Activated T-cell treated with anti-CD3 and anti-CD28 coated beads for 24 hours (primary cell): ENCODE measurements around the gene MAB21L2.

Experiments used
- DNase-seq: peaks from one replicate; pipeline ENCODE4 v3.0.0-alpha.2; 2020; ENCODE audit warnings: low read depth

Gene MAB21L2

DNA sequence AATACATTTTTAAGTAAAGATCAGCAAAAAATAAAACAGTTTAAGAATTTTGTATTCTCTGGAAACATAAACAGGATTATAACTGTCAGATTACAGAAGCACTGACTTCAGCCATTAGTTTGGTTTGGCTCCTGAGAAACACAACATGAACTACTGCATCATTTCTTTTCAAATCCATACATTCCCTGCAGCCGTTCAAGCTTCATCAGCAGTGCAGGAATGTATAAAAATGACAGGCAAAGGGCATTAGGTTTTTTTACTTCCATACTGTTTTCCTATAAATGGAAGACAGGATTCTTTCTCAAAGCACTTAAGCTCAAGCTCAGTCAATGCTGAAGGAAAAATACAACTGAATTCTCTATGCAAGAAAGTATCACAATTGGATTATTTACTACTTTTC, 4.2 kb upstream of the MAB21L2 start:
- DNase-seq, result no peak

DNA sequence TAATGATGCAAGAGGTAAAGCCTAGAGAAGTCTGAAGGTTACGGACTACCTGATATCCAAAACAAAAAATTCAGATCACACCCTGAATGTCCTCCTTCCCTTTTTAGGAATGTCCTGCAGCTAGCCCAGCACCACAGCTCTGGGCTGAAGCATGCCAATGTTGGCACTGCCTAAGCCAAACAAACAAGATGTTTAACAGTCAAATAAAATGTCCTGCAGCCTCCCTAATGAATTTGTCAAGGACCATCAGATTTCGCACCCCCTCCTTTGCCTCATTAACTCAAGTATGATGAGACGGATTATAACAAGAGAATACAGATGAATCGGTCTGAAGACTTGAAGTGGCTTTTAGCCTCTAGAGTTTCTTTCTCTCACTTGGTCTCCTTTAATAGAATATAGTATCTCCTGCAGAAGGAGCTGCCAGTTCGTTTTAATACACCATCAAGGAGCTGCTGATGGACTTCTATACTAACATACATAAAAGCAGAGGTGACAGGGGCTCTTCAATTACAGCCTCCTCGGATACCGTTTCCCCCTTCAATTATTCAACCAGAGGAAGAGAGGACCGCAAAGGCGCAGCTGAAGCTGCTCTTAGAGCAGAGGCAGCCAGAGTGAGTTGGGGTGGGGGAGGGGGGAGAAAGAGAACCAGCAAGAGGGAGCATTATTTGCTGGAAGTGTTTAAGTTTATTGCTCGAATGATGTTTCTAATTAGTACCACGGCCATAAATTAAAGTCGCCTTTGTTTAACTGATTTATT, 3.0 kb upstream of the MAB21L2 start:
- DNase-seq, result no peak

DNA sequence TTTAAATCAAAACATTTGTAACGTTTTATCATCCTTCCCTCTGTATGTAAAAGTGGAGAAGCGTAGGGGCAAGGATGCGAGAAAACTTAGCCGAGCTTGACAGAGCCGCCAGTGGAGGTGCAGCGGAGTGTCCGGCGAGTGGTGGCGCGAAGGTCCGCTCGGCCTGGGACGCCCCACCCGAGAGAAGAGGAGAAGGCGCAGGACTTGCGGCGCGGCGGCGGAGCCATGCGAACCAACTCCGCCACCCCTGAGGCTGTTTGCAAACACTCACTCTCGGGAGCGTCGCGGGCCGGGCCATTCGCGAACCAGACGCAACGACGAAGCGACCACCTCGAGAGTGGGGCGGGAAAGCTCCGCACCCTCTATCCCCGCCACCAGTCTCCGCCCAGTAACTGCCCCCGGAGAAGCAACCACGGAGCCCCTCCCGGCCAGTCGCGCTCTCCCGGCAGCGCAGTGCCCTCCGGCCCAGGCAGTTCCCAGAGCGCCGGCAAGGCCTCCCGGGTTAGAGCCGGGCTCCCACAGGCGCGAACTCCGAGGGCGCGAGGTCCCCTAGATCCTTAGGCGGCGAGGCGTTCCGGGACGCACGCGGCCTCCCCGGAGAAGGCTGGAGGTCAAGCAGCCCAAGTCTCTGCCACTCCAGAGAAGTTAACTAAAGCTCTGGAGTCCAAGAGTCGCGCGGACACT, 2.3 kb upstream of the MAB21L2 start:
- DNase-seq, result no peak

DNA sequence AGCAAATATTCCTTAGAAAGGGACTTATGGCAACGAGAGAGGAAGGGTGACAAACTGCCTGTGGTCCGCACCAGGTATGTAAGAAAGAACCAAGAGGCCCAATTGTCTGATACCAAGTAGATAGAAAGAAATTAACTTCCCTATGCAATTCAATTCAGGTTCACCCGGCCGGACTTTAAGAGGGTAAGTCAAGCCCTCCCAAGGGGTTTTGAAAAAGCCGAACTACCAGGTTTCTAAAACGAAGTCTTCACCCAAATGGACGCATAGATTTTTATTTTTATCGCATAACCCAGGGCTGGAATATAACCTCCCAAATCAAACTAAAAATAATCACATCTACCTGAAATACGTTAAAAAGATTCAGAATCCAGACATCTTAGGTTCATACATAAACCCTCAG, 1.6 kb upstream of the MAB21L2 start:
- DNase-seq, result no peak

DNA sequence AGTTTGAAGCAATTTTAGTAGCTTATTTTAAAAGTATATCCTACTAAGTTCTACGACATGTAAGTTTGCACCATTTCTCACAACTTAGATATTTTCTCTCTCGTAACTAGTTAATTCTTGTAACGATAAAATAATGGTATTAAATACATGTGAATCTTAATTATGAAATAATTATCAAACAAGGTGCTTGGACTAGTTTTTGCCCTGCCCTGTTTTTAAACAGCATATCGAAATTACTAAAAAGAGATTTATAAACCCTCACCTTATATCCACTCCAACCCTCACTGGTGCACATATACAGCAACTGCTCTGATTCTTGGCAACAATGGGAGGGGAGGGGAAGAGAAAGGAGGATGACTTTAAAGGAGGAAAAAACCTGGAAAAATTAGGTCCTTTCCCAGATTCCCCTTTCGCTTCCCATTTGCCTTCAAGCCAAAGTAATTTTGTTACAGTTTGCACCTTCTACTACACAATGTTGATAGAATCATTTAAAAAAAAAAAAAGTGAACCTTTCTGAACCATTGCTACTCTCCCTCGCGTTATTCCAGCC, 820 bp upstream of the MAB21L2 start:
- DNase-seq, result no peak

DNA sequence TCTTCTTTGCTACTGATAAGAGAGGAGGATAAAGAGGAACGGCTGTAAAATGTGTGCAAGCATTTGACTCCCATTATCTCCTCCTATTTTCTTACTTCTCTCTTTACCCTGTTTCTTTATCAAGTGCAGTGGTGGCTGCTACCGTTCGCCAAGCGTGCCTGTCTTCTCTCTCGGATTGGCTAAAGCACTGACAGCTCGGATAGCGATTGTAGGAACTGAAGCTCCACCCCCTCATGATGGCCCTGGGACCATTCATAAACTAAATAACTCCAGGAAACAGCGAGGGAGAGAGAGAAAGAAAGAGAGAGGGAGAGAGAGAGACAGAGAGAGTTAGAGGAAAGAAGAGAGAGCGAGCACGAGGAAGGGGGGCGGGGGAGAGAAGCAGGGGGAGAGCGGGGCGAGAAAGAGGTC, 305 bp upstream of the MAB21L2 start:
- DNase-seq, result no peak

DNA sequence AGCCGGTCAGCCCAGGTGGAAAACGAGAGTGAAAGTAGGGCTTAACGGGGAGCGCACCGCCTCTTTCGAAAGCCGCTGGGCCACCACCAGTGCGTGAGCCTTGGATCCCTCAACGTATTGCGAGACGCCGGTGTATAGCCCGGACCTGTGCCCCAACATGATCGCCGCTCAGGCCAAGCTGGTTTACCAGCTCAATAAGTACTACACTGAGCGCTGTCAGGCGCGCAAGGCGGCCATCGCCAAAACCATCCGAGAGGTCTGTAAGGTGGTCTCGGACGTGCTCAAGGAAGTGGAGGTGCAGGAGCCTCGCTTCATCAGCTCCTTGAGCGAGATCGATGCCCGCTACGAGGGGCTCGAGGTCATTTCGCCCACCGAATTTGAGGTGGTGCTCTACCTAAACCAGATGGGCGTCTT, 929 bp downstream of the MAB21L2 start:
- no peak for DNase-seq

DNA sequence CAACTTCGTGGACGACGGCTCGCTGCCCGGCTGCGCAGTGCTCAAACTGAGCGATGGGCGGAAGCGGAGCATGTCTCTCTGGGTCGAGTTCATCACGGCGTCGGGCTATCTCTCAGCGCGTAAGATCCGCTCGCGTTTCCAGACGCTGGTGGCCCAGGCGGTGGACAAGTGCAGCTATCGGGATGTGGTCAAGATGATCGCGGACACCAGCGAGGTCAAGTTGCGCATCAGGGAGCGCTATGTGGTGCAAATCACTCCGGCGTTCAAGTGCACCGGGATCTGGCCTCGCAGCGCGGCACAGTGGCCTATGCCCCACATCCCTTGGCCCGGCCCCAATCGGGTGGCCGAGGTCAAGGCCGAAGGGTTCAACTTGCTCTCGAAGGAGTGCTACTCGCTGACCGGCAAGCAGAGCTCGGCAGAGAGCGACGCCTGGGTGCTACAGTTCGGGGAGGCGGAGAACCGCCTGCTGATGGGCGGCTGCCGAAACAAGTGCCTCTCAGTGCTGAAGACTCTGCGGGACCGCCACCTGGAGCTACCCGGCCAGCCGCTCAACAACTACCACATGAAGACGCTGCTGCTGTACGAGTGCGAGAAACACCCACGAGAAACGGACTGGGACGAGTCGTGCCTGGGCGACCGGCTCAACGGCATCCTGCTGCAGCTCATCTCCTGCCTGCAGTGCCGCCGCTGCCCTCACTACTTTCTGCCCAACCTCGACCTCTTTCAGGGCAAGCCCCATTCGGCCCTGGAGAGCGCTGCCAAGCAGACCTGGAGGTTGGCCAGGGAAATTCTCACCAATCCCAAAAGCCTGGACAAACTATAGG, 1.5 kb downstream of the MAB21L2 start:
- DNase-seq, result no peak

DNA sequence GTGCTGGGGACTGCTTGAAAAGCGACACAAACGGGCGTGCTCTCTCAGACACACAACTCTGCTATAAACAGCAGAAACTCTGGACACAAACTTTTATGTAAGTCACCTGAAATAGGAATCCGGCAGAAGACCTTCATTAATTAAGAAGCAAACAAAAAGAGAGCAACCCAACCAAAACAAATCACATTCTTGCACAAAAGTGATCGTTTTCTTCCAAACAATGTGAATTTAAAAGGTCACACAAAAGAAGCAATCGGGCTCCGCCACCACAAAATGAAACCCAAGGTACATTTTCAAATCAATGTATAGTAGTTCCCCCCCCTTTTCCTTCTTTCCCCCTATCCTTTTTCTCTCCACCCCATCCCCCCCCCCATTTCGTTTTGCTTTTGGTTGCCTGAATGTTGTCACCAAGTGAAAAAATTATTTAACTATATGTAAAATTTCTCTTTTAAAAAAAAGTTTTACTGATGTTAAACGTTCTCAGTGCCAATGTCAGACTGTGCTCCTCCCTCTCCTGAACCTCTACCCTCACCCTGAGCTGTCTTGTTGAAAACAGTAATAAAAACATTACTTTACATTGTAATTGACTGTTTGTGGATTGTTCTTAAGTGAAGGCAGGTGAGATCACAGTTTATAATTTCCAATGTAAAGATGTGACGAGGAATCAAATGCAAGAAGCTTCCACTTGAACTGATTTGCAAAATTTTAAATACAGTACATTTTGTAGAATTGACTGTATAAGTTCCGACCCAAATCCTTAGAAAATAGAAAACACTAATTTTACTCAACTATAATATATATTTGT, 2.4 kb downstream of the MAB21L2 start:
- no peak for DNase-seq

DNA sequence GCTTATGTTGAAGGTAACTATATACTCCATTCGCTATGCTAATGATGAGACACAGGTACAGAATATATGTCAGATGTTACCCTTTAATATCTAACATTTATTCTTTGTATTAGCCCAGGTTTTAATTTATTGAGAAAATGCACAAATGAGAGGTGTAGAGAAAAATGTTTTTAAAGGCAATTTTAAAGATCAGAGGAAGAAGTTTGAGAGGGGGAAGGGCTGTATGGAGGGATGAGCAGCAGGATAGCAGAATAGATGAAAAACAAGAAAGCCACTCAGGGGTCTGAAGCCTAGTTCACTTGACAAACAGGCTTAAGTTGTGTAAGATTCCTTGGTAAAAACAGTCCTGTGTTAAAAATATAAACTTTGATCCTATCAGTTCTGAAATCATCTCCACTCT, 3.7 kb downstream of the MAB21L2 start:
- DNase-seq, result no peak

DNA sequence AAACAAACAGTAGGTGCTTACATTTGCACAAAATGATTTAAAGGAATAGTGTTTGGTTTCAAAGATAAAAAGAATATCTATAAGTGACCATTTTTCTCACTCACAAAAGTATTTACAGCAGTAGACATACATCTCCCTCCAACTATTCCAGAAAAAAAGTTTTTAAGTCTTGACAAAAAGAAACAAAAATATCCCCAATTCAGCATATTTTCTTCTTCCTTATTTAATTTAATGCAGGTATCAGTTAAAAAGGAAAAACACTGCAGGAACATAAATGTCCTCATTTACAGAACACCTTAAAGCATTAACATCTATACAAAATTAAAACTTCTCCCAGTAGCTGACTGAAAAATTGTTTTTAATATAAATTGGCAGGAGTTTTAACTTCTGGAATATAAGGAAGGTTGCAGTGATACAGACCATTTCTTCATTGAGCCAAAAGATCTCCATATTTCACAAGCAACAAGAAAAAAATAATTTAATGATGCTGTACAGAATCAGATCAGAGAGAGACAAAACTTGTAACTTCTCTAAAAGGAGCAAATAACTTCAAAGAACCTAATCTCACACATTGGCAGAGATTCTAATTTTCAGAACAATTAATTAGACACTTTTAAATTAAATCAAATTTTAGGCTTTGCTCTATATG, 4.3 kb downstream of the MAB21L2 start:
- DNase-seq, result no peak

DNA sequence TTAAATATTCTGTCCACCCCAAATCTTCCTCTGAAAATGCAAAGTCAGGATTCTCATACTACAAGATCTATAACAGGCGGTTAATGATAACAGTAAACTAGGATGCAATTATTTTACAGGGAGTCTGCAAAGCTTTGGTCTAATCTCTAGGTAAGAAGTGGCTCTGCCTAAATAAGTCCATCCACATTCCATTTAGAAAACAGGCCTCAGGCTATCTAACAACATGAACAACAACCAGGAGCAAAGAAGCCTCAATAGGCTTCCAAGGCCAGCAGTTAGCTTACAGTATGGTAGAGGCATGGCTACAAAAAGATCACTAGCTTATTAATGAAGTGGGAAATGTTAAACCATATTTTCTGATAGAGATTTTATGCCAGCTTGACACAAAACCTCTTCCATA, 6.4 kb downstream of the MAB21L2 start:
- no peak for DNase-seq

DNA sequence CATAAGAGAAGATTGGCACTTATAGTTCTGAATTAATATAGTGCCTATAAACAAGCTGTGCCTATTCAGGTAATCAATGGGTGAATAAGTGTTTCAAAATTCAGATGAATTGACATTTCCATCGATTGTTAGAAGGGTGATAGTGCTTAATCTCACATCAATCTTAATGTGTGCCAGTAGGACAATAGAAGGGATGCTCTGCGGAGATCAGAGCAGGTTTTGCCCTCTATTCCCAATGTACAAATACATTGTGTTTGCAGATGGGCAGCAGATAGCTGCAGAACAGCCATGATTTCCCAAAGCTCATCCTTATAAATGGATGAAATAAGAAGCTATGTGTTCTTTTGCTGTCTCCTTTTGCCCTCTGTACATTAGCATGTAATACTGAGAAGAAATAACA, 7.2 kb downstream of the MAB21L2 start:
- no peak for DNase-seq

DNA sequence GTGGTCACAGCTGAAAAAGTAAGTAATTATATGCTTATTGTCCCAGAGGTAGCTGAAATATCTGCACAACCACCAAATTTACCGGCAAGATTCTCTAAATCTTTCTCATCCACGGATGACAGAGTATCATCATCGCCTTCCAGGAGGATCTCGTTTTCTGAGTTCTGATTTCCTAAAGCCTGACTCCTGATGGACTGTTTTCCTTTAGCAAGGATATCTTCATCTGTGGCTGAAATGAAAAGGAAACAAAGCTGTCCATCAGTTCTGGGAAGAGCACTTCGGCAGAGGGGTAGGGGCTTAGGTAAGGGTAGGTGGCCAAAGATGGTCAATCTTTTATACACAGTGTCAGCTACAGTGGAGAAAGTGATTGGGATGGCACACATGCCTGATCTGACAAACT, 8.7 kb downstream of the MAB21L2 start:
- no peak for DNase-seq

DNA sequence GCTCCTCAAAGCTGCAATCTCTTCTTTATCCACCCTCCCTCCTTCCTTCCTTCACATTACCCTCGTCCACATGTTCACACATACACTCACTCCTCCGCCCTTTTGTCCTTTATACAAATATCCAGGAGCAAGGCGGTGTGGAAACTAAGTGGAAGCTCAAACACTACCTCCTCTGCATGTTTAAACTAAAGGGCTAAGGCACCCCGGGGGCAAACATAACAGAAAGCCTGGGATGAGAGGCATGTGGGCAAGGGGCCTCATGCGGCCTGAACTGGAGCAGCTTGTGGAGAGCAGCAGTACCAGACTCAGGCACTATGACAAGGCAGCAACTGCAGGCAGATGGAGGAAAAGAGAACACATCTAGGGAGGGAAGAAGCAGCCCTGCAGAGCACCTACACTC, 9.5 kb downstream of the MAB21L2 start:
- DNase-seq, result no peak

DNA sequence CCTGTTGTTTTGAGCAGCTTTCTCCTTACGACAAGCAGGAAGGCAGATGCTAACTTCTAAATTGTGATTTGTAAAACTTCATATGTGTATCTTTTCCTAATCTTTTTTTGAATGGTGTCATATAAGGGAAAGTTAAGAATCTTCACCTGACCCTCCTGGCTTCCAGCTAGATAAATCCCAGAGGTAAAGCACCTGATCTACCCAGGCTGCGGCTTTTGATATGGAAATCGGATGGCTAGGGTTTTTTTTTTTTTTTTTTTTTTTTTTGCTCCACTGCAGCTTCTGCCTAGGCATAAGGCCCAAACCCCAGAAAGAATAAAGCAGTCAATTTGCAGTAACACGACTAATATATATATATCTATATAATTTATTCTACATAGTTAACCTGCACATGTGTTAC, 10.0 kb downstream of the MAB21L2 start:
- no peak for DNase-seq

DNA sequence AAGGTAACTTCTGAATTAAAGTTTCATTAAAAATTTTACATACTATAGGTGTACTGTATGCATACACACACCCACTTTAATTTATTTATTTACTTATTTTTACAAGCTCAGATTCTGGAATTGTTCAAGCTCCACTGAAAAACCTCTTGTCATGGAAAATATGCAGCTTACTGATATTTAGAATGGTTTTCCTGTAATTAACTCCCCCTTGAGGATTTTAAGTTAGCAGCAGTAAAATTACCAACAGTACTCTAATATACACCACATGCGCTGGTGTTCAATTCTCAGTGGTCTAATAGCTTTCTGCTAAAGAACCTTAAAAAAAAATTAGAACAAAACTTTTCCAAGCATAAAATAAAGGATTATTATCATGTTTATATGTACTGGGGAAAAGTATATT, 12.0 kb downstream of the MAB21L2 start:
- no peak for DNase-seq

DNA sequence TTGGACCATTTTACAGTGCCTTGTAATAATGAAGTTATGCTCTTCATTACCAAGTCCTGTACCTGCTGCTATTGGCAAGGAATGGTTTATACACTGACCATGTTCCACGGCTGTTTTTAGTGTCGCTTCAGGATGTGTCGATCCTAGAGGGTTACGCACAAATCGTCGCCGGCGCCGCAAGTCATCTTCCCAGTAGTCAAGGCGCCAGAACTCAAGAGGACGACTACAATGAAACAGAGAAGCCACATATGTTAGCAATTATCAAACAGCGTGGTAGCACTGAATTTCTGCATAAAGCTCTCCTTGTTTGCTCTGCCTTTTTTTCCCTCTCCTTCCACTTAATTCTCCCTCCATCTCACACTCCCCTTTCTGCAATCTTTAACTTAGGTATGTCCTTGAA, 17.0 kb downstream of the MAB21L2 start:
- no peak for DNase-seq

DNA sequence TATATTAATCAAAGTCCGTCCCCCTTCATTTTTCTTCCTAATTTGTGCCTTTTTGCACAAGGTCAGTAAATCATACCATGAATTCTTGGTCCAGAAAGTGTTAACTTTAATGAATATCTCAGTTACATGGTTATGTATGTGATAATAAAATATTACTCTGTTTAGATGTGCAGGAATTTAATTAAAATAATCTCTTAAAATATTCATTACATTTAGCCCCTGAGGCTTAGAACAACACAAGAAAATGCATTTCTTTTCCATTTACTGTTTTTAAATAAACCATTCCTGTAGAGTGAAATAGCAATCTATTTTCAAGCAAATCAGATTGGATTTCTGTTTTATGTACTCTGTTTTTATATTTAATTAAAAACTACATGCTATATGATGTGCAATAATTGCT, 17.6 kb downstream of the MAB21L2 start:
- DNase-seq, result no peak

DNA sequence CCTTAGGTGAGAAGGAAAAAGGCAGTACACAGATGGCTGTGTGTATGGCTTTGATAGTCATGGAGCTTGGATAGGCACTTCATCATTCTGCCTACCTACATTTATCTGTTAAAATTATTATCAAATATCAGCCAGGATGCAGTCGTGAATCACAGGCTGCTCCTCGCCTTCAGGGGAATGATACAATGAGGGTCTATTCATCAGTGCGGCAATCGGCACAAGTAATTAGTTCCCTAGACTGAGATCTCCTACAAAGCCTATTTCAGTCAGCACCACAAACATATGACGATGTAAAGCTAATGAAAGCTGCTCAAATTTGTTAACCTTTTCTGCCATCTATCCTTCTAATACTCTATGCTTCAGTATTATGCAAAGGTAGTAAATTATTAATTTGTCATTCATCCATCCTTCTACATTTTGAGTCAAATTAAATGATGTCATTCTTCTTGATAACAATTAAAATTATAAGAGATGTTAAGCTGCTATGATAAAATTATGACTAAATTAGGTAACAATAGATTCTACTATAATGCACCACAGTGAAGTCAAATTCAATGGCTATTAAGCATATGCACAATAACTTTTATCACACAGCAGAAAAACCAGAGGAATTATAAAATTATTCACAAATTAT, 19.0 kb downstream of the MAB21L2 start:
- no peak for DNase-seq

DNA sequence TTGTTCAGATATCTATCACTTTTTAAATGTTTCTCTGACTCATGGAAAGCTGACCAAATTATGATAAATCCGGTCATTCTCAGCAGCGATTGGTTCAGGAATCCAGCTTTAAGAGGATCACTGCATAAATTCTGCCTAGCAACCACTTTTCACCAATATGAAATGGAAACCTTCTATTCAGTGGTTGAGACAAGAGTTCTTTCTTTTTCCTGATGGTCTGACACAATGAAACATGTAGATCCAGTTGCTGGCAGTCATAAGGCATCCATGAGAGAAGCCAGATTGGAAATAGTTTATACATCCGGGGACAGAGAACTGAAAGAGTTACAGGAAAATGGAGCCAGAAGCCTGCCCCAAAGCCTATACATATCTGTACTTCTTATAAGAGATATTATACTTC, 27.2 kb downstream of the MAB21L2 start:
- DNase-seq, result no peak
